ENCODE results near the gene METTL21C. TPM values are rescaled to one million over a fixed set of nuclear protein-coding genes. Genes with fewer than 3 reads are reported as not detected.

METTL21C gene
- total RNA-seq, 1 donor from 2014 or later: not detected

- no peak overlapping the region for H3K27ac Mint-ChIP-seq
- peaks cover 6% of the 10 kb centered on the region for H3K4me1 Mint-ChIP-seq (ENCODE audit: low read depth)
- no peaks in the 10 kb centered on the region for H3K36me3 Mint-ChIP-seq (ENCODE audit: low read depth)
- DNase-seq (ENCODE audit: low spot score): no peak
- H3K4me3 Mint-ChIP-seq (ENCODE audit: low read depth): no peak overlapping the region
- H3K27me3 Mint-ChIP-seq (ENCODE audit: low read depth): peaks cover 20% of the 10 kb centered on the region
- intact Hi-C loops (cut with micrococcal nuclease): no loop called here
- no peaks in the 10 kb centered on the region for H3K9me3 Mint-ChIP-seq
Measured at GRCh38 chr13:102707467-102707866, 12.6 kb upstream of the METTL21C start.

GRCh38 chr13:102704238-102705058 lies 9.6 kb upstream of the METTL21C start:
- intact Hi-C loops (cut with micrococcal nuclease): no loop called here

GRCh38 chr13:102703726-102704035 lies 8.8 kb upstream of the METTL21C start:
- H3K9me3 Mint-ChIP-seq: no peaks in the 10 kb centered on the region
- H3K27me3 Mint-ChIP-seq (ENCODE audit: low read depth): peaks cover 21% of the 10 kb centered on the region
- no peak for DNase-seq (ENCODE audit: low spot score)
- no peaks in the 10 kb centered on the region for H3K36me3 Mint-ChIP-seq (ENCODE audit: low read depth)
- H3K4me3 Mint-ChIP-seq (ENCODE audit: low read depth): no peak overlapping the region
- H3K4me1 Mint-ChIP-seq (ENCODE audit: low read depth): peaks cover 6% of the 10 kb centered on the region
- intact Hi-C loops (cut with micrococcal nuclease): no loop called here
- no peak overlapping the region for H3K27ac Mint-ChIP-seq

More at GRCh38 chr13:102704238-102705058, 9.6 kb upstream of the METTL21C start:
- H3K4me3 Mint-ChIP-seq (ENCODE audit: low read depth): no peak overlapping the region
- H3K9me3 Mint-ChIP-seq: no peaks in the 10 kb centered on the region
- peaks cover 21% of the 10 kb centered on the region for H3K27me3 Mint-ChIP-seq (ENCODE audit: low read depth)
- peaks cover 6% of the 10 kb centered on the region for H3K4me1 Mint-ChIP-seq (ENCODE audit: low read depth)
- no peak overlapping the region for H3K27ac Mint-ChIP-seq
- no peak for DNase-seq (ENCODE audit: low spot score)
- H3K36me3 Mint-ChIP-seq (ENCODE audit: low read depth): no peaks in the 10 kb centered on the region

- H3K9me3 Mint-ChIP-seq: no peaks in the 10 kb centered on the region
- DNase-seq (ENCODE audit: low spot score): no peak
- H3K36me3 Mint-ChIP-seq (ENCODE audit: low read depth): no peaks in the 10 kb centered on the region
- intact Hi-C loops (cut with micrococcal nuclease): no loop called here
- H3K27ac Mint-ChIP-seq: no peak overlapping the region
- peaks cover 6% of the 10 kb centered on the region for H3K4me1 Mint-ChIP-seq (ENCODE audit: low read depth)
- no peak overlapping the region for H3K4me3 Mint-ChIP-seq (ENCODE audit: low read depth)
- peaks cover 23% of the 10 kb centered on the region for H3K27me3 Mint-ChIP-seq (ENCODE audit: low read depth)
Measured at GRCh38 chr13:102702965-102703725, 8.3 kb upstream of the METTL21C start.

DNA sequence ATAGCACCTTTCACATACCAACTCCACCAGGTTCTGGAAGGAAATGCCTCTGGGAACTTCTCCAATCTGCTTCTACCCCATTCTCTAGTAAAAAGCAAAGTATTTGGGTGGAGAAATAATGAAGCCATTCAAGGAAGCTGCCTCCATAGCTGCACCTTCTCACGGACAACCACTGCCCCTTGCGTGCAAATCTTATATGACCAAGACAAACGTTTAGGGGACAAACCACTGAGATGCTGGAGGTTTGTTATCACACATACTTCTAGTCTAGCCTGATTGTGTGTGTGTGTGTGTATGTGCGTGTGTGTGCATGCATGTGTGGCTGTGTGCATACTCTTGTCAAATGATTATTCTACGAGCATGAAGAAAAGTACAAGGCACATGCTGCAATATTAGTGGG lies 6.5 kb upstream of the METTL21C start:
- H3K27me3 Mint-ChIP-seq (ENCODE audit: low read depth): peaks cover 16% of the 10 kb centered on the region
- no peak for DNase-seq (ENCODE audit: low spot score)
- H3K4me3 Mint-ChIP-seq (ENCODE audit: low read depth): no peak overlapping the region
- H3K9me3 Mint-ChIP-seq: no peaks in the 10 kb centered on the region
- peaks cover 1% of the 10 kb centered on the region for H3K4me1 Mint-ChIP-seq (ENCODE audit: low read depth)
- intact Hi-C loops (cut with micrococcal nuclease): no loop called here
- H3K27ac Mint-ChIP-seq: no peak overlapping the region
- no peaks in the 10 kb centered on the region for H3K36me3 Mint-ChIP-seq (ENCODE audit: low read depth)

DNA sequence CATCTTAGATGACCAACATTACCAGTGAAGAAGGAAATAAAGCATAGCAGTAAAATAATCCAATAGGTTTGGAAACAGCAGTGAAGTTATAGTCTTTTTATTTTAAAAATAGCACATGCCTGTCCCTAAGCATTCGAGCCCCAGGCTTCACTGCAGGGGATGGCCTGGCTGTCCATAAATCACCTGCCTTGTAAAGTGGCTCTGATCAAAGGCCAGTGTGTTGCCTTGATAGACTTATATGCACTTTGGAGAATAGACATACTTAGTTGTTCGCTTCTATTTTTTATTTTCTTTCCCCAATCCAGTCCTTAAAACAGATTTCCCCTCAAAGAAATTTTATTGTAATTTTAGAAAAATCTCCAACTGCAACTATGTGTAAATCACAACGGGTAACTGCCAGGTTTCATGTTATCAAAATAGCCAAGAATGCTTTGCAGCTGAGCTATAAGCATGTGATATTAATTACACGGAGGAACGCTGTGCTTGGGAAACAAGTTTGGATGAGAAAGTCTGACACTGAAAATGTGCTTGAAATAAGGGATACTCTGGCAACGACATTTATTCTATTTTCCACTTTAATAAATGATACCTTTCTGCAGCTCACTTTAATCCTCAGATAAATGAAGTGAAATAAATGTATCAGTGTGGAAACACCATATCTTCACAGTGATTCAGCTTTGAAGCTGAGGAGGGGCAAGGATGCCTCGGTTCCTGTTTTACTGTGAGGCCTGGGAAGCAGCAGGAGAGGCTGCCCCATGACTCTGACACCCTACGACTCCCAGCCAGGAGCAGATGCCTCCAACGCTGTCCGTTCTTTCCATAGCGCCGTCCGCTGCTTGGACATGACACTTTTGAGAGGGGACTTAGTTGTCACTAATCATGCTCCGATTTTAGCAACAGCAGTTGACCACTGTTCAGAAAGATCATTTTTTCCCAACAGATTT lies 5.5 kb upstream of the METTL21C start:
- Mint-ChIP-seq H3K27ac (no peak overlapping the region), H3K4me3 (ENCODE audit: low read depth) (no peak overlapping the region), H3K36me3 (ENCODE audit: low read depth) (no peaks in the 10 kb centered on the region), H3K9me3 (no peaks in the 10 kb centered on the region), H3K4me1 (ENCODE audit: low read depth) (peaks cover 1% of the 10 kb centered on the region), H3K27me3 (ENCODE audit: low read depth) (peaks cover 23% of the 10 kb centered on the region)
- intact Hi-C loops (cut with micrococcal nuclease): no loop called here
- no peak for DNase-seq (ENCODE audit: low spot score)

DNA sequence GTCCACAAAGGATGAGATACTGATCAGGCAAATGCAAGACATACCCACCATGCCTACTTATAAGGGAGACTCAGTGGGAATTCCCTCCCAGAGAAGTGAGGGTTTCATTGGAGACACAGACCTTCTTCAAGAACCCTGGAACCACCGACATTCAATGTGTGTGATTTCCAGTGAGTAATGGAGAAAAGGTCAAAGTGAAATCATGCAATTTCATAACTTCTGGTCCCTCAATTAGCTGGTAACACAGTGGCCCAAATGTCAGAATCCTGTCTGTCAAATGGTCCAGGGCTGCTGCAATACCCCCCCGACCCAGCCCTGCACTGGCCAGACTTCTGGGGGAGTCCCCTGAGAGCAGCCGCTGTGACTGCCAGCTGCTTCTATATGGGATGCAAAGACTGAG lies 4.7 kb upstream of the METTL21C start:
- intact Hi-C loops (cut with micrococcal nuclease): no loop called here
- Mint-ChIP-seq H3K4me1 (ENCODE audit: low read depth) (peaks cover 1% of the 10 kb centered on the region), H3K4me3 (ENCODE audit: low read depth) (no peak overlapping the region), H3K27ac (no peak overlapping the region), H3K36me3 (ENCODE audit: low read depth) (no peaks in the 10 kb centered on the region), H3K27me3 (ENCODE audit: low read depth) (peaks cover 21% of the 10 kb centered on the region), H3K9me3 (no peaks in the 10 kb centered on the region)
- DNase-seq (ENCODE audit: low spot score): no peak

- no peaks in the 10 kb centered on the region for H3K36me3 Mint-ChIP-seq (ENCODE audit: low read depth)
- no peak for DNase-seq (ENCODE audit: low spot score)
- intact Hi-C loops (cut with micrococcal nuclease): no loop called here
- H3K4me1 Mint-ChIP-seq (ENCODE audit: low read depth): no peaks in the 10 kb centered on the region
- no peaks in the 10 kb centered on the region for H3K9me3 Mint-ChIP-seq
- no peak overlapping the region for H3K27ac Mint-ChIP-seq
- H3K4me3 Mint-ChIP-seq (ENCODE audit: low read depth): no peak overlapping the region
- H3K27me3 Mint-ChIP-seq (ENCODE audit: low read depth): peaks cover 22% of the 10 kb centered on the region
Measured at GRCh38 chr13:102698649-102698980, 3.8 kb upstream of the METTL21C start.

DNA sequence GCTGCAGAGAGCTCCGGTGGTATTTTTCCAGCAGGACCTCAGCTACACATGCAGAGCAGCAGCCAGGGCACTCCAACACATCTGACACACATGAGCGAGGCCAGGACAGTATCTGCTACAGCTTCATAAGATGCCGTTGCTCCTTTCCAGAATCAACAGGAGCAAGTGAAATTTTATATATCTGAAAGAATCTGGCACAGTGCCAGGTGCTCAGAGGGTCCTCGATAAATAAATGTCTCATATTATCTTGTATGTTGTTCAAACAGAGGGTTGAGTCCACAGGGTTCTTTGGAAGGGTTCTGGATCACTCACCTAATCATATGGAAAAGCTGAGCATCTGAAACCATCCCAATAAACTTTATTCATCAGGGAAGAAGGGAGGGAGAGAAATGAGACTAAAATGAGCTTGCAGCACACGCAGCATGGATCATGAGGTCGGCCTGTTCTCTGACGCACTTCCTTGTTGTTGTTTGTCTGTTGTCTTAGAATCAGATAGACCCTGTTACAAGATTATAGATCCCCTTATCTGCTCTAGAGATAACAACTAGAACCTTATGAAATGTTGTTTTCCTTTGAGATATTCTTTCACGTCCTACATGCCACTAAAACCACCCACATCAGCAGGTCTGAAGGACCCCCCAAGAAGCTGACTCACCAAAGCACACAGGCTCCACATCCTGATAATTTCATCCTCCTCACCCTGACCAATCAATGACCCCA lies 3.2 kb upstream of the METTL21C start:
- peaks cover 26% of the 10 kb centered on the region for H3K27me3 Mint-ChIP-seq (ENCODE audit: low read depth)
- no peaks in the 10 kb centered on the region for H3K9me3 Mint-ChIP-seq
- H3K4me1 Mint-ChIP-seq (ENCODE audit: low read depth): no peaks in the 10 kb centered on the region
- H3K27ac Mint-ChIP-seq: no peak overlapping the region
- intact Hi-C loops (cut with micrococcal nuclease): no loop called here
- H3K4me3 Mint-ChIP-seq (ENCODE audit: low read depth): no peak overlapping the region
- H3K36me3 Mint-ChIP-seq (ENCODE audit: low read depth): no peaks in the 10 kb centered on the region
- DNase-seq (ENCODE audit: low spot score): no peak

DNA sequence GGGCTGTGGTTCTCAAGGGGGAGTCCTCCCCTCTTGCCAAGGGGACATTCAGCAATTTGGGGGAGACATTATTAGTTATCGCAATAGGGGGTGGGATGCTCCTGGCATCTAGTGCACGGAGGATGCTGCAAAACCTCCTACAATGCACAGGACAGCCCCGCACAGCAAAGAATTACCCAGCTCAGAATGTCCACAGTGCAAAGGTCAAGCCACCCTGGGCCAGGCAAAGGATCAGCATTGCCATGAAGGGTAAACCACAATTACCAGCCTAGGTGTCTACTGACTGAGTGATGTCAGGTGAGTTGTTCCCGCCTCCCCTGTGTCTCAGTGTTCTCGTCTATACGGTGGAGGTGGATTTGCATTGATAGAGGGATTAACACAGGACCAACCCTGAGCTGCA lies 2.4 kb upstream of the METTL21C start:
- no peak overlapping the region for H3K27ac Mint-ChIP-seq
- H3K4me1 Mint-ChIP-seq (ENCODE audit: low read depth): no peaks in the 10 kb centered on the region
- no peak overlapping the region for H3K4me3 Mint-ChIP-seq (ENCODE audit: low read depth)
- DNase-seq (ENCODE audit: low spot score): no peak
- no peaks in the 10 kb centered on the region for H3K36me3 Mint-ChIP-seq (ENCODE audit: low read depth)
- H3K27me3 Mint-ChIP-seq (ENCODE audit: low read depth): peaks cover 31% of the 10 kb centered on the region
- H3K9me3 Mint-ChIP-seq: no peaks in the 10 kb centered on the region
- intact Hi-C loops (cut with micrococcal nuclease): no loop called here

DNA sequence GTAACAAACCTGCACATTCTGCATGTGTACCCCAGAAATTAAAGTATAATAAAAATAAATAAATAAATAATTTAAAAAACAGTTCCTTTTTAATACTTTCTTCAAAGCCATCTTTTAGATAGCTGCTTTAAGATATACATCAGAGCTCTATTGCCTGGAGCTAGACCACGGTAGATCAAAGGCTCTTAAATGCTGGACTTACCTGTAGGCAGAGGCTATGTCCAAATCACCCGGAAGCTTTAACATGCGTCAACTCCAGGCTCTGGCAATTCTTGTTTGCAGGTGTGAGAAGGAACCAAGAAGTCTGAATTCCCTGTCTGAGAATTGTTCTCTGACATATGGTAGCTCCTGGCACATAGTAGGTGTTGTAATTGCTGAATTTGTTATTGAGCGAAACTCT lies 1.6 kb upstream of the METTL21C start:
- H3K27me3 Mint-ChIP-seq (ENCODE audit: low read depth): peaks cover 37% of the 10 kb centered on the region
- no peak overlapping the region for H3K4me3 Mint-ChIP-seq (ENCODE audit: low read depth)
- intact Hi-C loops (cut with micrococcal nuclease): no loop called here
- H3K27ac Mint-ChIP-seq: no peak overlapping the region
- no peaks in the 10 kb centered on the region for H3K36me3 Mint-ChIP-seq (ENCODE audit: low read depth)
- no peaks in the 10 kb centered on the region for H3K9me3 Mint-ChIP-seq
- DNase-seq (ENCODE audit: low spot score): no peak
- no peaks in the 10 kb centered on the region for H3K4me1 Mint-ChIP-seq (ENCODE audit: low read depth)

- no peaks in the 10 kb centered on the region for H3K9me3 Mint-ChIP-seq
- intact Hi-C loops (cut with micrococcal nuclease): no loop called here
- H3K36me3 Mint-ChIP-seq (ENCODE audit: low read depth): no peaks in the 10 kb centered on the region
- peaks cover 42% of the 10 kb centered on the region for H3K27me3 Mint-ChIP-seq (ENCODE audit: low read depth)
- H3K4me3 Mint-ChIP-seq (ENCODE audit: low read depth): no peak overlapping the region
- H3K27ac Mint-ChIP-seq: no peak overlapping the region
- DNase-seq (ENCODE audit: low spot score): no peak
- no peaks in the 10 kb centered on the region for H3K4me1 Mint-ChIP-seq (ENCODE audit: low read depth)
Measured at GRCh38 chr13:102693776-102694175, 1.1 kb downstream of the METTL21C start.

Measured in activated T-helper 2 cell treated with anti-CD3 and anti-CD28 coated beads, Interferon-gamma antibody, Interleukin-2, Interleukin-4, amounts not matched to agents 10 μg/mL and 5 μg/mL and 100 μg/mL, durations not matched to agents 14 hours and 24 hours and 36 hours (primary cell).